ENCODE results near the gene CENPU.
A peak's percentile ranks its signal among the peaks of the same experiment; 100 is the strongest.
"Not testable (repeated sequence)": the region's sequence is repeated elsewhere in the genome, so short reads cannot be mapped to it uniquely, and the experiment has no call there.

Gene CENPU

GRCh38 chr4:184751585-184751956 is 17.7 kb upstream of the CENPU start:
- H3K9me3 ChIP-seq (ENCODE audit: control insufficient read depth, low read length), result no peaks in the 10 kb centered on the region
- H3K27ac ChIP-seq (ENCODE audit: low read depth, low read length, severe bottlenecking), result no peak overlapping the region
- H3K36me3 ChIP-seq (ENCODE audit: control insufficient read depth, insufficient read depth, low read length), result no peaks in the 10 kb centered on the region
- H3K4me1 ChIP-seq (ENCODE audit: control insufficient read depth, insufficient read depth, low read length, poor library complexity, severe bottlenecking), result peaks cover 13% of the 10 kb centered on the region
- WGBS, 2 experiments (ENCODE audit: insufficient coverage in 2 of 2), result 73 to 87% methylated on average over 4 to 5 of the region's 6 CpGs
- no peak overlapping the region for H3K4me3 ChIP-seq (ENCODE audit: extremely low read depth, insufficient read depth, low read length, poor library complexity, severe bottlenecking)

- H3K36me3 ChIP-seq (ENCODE audit: control insufficient read depth, insufficient read depth, low read length), result no peaks in the 10 kb centered on the region
- peaks cover 18% of the 10 kb centered on the region for H3K4me1 ChIP-seq (ENCODE audit: control insufficient read depth, insufficient read depth, low read length, poor library complexity, severe bottlenecking)
- no peak overlapping the region for H3K4me3 ChIP-seq (ENCODE audit: extremely low read depth, insufficient read depth, low read length, poor library complexity, severe bottlenecking)
- WGBS, 2 experiments (ENCODE audit: insufficient coverage in 2 of 2), result 92 to 97% methylated on average over 4 to 7 of the region's 8 CpGs
- no peaks in the 10 kb centered on the region for H3K9me3 ChIP-seq (ENCODE audit: control insufficient read depth, low read length)
- no peak overlapping the region for H3K27ac ChIP-seq (ENCODE audit: low read depth, low read length, severe bottlenecking)
Measured at GRCh38 chr4:184750926-184751584, 17.2 kb upstream of the CENPU start.

GRCh38 chr4:184748251-184748652 is 14.4 kb upstream of the CENPU start:
- no peak overlapping the region for H3K27ac ChIP-seq (ENCODE audit: low read depth, low read length, severe bottlenecking)
- no peak overlapping the region for H3K4me3 ChIP-seq (ENCODE audit: extremely low read depth, insufficient read depth, low read length, poor library complexity, severe bottlenecking)
- H3K9me3 ChIP-seq (ENCODE audit: control insufficient read depth, low read length), result no peaks in the 10 kb centered on the region
- 77 to 80% methylated on average over 7 to 8 of the region's 8 CpGs for WGBS, 2 experiments (ENCODE audit: insufficient coverage in 2 of 2)
- H3K36me3 ChIP-seq (ENCODE audit: control insufficient read depth, insufficient read depth, low read length), result no peaks in the 10 kb centered on the region
- peaks cover 21% of the 10 kb centered on the region for H3K4me1 ChIP-seq (ENCODE audit: control insufficient read depth, insufficient read depth, low read length, poor library complexity, severe bottlenecking)

GRCh38 chr4:184747034-184747830 is 13.3 kb upstream of the CENPU start:
- Histone ChIP-seq H3K27ac (ENCODE audit: low read depth, low read length, severe bottlenecking) (peak overlapping the region; percentile 87), H3K4me3 (ENCODE audit: extremely low read depth, insufficient read depth, low read length, poor library complexity, severe bottlenecking) (no peak overlapping the region)

GRCh38 chr4:184745831-184746795 is 12.2 kb upstream of the CENPU start:
- no peak overlapping the region for H3K4me3 ChIP-seq (ENCODE audit: extremely low read depth, insufficient read depth, low read length, poor library complexity, severe bottlenecking)
- no peaks in the 10 kb centered on the region for H3K36me3 ChIP-seq (ENCODE audit: control insufficient read depth, insufficient read depth, low read length)
- peaks cover 15% of the 10 kb centered on the region for H3K4me1 ChIP-seq (ENCODE audit: control insufficient read depth, insufficient read depth, low read length, poor library complexity, severe bottlenecking)
- WGBS, 2 experiments (ENCODE audit: insufficient coverage in 2 of 2), result 31 to 42% methylated on average over 6 of the region's 10 CpGs
- no peaks in the 10 kb centered on the region for H3K9me3 ChIP-seq (ENCODE audit: control insufficient read depth, low read length)
- peak overlapping the region; percentile 87 for H3K27ac ChIP-seq (ENCODE audit: low read depth, low read length, severe bottlenecking)

More at GRCh38 chr4:184747034-184747830, 13.3 kb upstream of the CENPU start:
- H3K4me1 ChIP-seq (ENCODE audit: control insufficient read depth, insufficient read depth, low read length, poor library complexity, severe bottlenecking), result peaks cover 21% of the 10 kb centered on the region
- no peaks in the 10 kb centered on the region for H3K36me3 ChIP-seq (ENCODE audit: control insufficient read depth, insufficient read depth, low read length)
- 69 to 96% methylated on average over 2 to 4 of the region's 4 CpGs for WGBS, 2 experiments (ENCODE audit: insufficient coverage in 2 of 2)
- no peaks in the 10 kb centered on the region for H3K9me3 ChIP-seq (ENCODE audit: control insufficient read depth, low read length)

GRCh38 chr4:184744236-184744635 is 10.3 kb upstream of the CENPU start:
- peaks cover 13% of the 10 kb centered on the region for H3K4me1 ChIP-seq (ENCODE audit: control insufficient read depth, insufficient read depth, low read length, poor library complexity, severe bottlenecking)
- WGBS, 2 experiments (ENCODE audit: insufficient coverage in 2 of 2), result 91 to 96% methylated on average over 6 to 10 of the region's 10 CpGs
- no peaks in the 10 kb centered on the region for H3K36me3 ChIP-seq (ENCODE audit: control insufficient read depth, insufficient read depth, low read length)
- no peak overlapping the region for H3K4me3 ChIP-seq (ENCODE audit: extremely low read depth, insufficient read depth, low read length, poor library complexity, severe bottlenecking)
- no peaks in the 10 kb centered on the region for H3K9me3 ChIP-seq (ENCODE audit: control insufficient read depth, low read length)
- no peak overlapping the region for H3K27ac ChIP-seq (ENCODE audit: low read depth, low read length, severe bottlenecking)

- H3K4me3 ChIP-seq (ENCODE audit: extremely low read depth, insufficient read depth, low read length, poor library complexity, severe bottlenecking), result no peak overlapping the region
- H3K9me3 ChIP-seq (ENCODE audit: control insufficient read depth, low read length), result no peaks in the 10 kb centered on the region
- WGBS, 2 experiments (ENCODE audit: insufficient coverage in 2 of 2), result 69 to 93% methylated on average over 3 to 4 of the region's 4 CpGs
- peaks cover 13% of the 10 kb centered on the region for H3K4me1 ChIP-seq (ENCODE audit: control insufficient read depth, insufficient read depth, low read length, poor library complexity, severe bottlenecking)
- H3K27ac ChIP-seq (ENCODE audit: low read depth, low read length, severe bottlenecking), result no peak overlapping the region
- no peaks in the 10 kb centered on the region for H3K36me3 ChIP-seq (ENCODE audit: control insufficient read depth, insufficient read depth, low read length)
Measured at GRCh38 chr4:184743650-184744049, 9.8 kb upstream of the CENPU start.

- H3K36me3 ChIP-seq (ENCODE audit: control insufficient read depth, insufficient read depth, low read length); H3K27ac ChIP-seq (ENCODE audit: low read depth, low read length, severe bottlenecking); H3K9me3 ChIP-seq (ENCODE audit: control insufficient read depth, low read length); H3K4me1 ChIP-seq (ENCODE audit: control insufficient read depth, insufficient read depth, low read length, poor library complexity, severe bottlenecking); H3K4me3 ChIP-seq (ENCODE audit: extremely low read depth, insufficient read depth, low read length, poor library complexity, severe bottlenecking): not testable (repeated sequence)
- WGBS, 2 experiments (ENCODE audit: insufficient coverage in 2 of 2), result 83% methylated on average over 1 of the region's 1 CpG; no CpG with 5 or more reads in 1 of the 2 experiments
Measured at GRCh38 chr4:184741651-184742050, 7.8 kb upstream of the CENPU start.

GRCh38 chr4:184740980-184741391 is 7.1 kb upstream of the CENPU start:
- WGBS, 2 experiments (ENCODE audit: insufficient coverage in 2 of 2), result 96 to 97% methylated on average over 15 to 17 of the region's 20 CpGs
- H3K36me3 ChIP-seq (ENCODE audit: control insufficient read depth, insufficient read depth, low read length), result no peaks in the 10 kb centered on the region
- H3K27ac ChIP-seq (ENCODE audit: low read depth, low read length, severe bottlenecking), result no peak overlapping the region

GRCh38 chr4:184739575-184739974 is 5.7 kb upstream of the CENPU start:
- not testable (repeated sequence) for H3K27ac ChIP-seq (ENCODE audit: low read depth, low read length, severe bottlenecking); H3K4me1 ChIP-seq (ENCODE audit: control insufficient read depth, insufficient read depth, low read length, poor library complexity, severe bottlenecking); H3K4me3 ChIP-seq (ENCODE audit: extremely low read depth, insufficient read depth, low read length, poor library complexity, severe bottlenecking); H3K36me3 ChIP-seq (ENCODE audit: control insufficient read depth, insufficient read depth, low read length); H3K9me3 ChIP-seq (ENCODE audit: control insufficient read depth, low read length)
- WGBS, 2 experiments (ENCODE audit: insufficient coverage in 2 of 2), result no CpG with 5 or more reads among the region's 1 CpG

More at GRCh38 chr4:184740980-184741391, 7.1 kb upstream of the CENPU start:
- Histone ChIP-seq H3K4me3 (ENCODE audit: extremely low read depth, insufficient read depth, low read length, poor library complexity, severe bottlenecking) (no peak overlapping the region), H3K9me3 (ENCODE audit: control insufficient read depth, low read length) (no peaks in the 10 kb centered on the region), H3K4me1 (ENCODE audit: control insufficient read depth, insufficient read depth, low read length, poor library complexity, severe bottlenecking) (peaks cover 2% of the 10 kb centered on the region)

Data from mesodermal cell (in vitro differentiated cells).